ENCODE measurements around the gene VSIG10L2.

DNA sequence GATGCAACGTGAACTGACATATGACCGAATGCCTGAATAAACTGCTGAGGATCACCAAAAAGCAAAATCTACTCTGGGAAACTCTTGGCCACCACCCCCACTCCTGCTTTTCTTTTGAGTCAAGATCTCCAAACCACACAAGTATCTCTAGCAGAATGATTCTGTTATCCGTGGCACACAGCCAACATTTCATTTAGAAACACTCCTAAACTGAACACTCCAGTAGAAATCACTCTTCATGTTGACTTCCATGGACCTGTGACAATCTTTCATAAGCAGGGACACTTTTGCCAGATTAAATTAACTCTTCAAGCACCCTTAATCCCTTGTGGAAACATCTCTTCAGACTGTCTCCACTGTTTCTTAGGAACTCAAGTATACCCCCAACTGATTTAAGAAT, 44.4 kb downstream of the VSIG10L2 start:
- TF ChIP-seq, protein P1, sequence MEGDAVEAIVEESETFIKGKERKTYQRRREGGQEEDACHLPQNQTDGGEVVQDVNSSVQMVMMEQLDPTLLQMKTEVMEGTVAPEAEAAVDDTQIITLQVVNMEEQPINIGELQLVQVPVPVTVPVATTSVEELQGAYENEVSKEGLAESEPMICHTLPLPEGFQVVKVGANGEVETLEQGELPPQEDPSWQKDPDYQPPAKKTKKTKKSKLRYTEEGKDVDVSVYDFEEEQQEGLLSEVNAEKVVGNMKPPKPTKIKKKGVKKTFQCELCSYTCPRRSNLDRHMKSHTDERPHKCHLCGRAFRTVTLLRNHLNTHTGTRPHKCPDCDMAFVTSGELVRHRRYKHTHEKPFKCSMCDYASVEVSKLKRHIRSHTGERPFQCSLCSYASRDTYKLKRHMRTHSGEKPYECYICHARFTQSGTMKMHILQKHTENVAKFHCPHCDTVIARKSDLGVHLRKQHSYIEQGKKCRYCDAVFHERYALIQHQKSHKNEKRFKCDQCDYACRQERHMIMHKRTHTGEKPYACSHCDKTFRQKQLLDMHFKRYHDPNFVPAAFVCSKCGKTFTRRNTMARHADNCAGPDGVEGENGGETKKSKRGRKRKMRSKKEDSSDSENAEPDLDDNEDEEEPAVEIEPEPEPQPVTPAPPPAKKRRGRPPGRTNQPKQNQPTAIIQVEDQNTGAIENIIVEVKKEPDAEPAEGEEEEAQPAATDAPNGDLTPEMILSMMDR (IDR thresholded peaks at IDR 0.05), result no peak
- no peak for TF ChIP-seq POLR2A (IDR thresholded peaks at IDR 0.05)
